ENCODE measurements around the gene SAMD11. TPM values are rescaled to one million over a fixed set of nuclear protein-coding genes. Genes with fewer than 3 reads are reported as not detected.

SAMD11 gene
- polyA plus RNA-seq, 2 of the 4 experiments (the other 2 are of a cell fraction) = 22.4 to 52.8 TPM

DNA sequence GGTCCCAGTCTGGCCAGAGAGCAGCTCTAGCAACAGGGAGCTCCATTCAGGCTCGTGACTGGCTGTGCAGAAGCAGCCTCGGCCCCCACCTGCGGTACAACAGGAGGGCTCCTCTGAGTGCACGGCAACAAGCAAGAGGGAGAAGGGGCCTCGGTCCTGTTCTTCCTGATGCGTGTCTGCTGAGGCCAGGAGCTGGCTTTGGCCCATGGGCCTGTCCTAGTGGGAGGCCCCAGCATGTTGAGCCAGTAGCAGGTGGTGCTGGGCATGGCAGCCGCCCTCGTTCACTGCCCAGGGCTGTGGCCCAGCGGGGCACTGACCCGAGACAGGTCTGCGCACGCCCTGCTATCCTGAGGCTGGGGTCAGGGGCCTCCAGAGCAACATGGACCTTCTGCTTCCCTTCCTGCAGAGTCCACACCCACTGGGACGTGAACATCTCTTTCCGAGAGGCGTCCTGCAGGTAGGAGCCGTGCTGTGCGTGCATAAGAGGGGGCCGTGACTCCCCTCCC lies 7.0 kb downstream of the SAMD11 start:
- Histone ChIP-seq H3K4me2 (no peak overlapping the region), H3K27ac (peak overlapping the region in 1 of 2 experiments; percentile 46; a peak in 1 of 6 replicates), H3K4me3 (no peak overlapping the region), H3K9me3 (no peaks in the 10 kb centered on the region), H3K4me1 (peaks cover 25% of the 10 kb centered on the region; the same call in 2 of the 3 replicates)
- FAIRE-seq (no peak), ATAC-seq (no peak; a peak in 1 of 6 replicates), DNase-seq (ENCODE audit: low read depth in 1 of 2, low spot score in 1 of 2) (no peak)
- WGBS (ENCODE audit: missing lambda C conversion rate) = 83% methylated on average over 7 of the region's 18 CpGs
- ChIA-PET POLR2A (interaction anchor here (0.9 kb wide), 1 partner anchor 10 kb away, joined by 3 read pairs; no protein-coding TSS in a partner anchor), CTCF (interaction anchor here (0.7 to 6.9 kb wide), 4 partner anchors 11 to 35 kb away, joined by 3 to 84 read pairs (median 4); no protein-coding TSS in a partner anchor)
- no peak for TF ChIP-seq CEBPB (IDR thresholded peaks at IDR 0.05)
- TF ChIP-seq, protein P1, sequence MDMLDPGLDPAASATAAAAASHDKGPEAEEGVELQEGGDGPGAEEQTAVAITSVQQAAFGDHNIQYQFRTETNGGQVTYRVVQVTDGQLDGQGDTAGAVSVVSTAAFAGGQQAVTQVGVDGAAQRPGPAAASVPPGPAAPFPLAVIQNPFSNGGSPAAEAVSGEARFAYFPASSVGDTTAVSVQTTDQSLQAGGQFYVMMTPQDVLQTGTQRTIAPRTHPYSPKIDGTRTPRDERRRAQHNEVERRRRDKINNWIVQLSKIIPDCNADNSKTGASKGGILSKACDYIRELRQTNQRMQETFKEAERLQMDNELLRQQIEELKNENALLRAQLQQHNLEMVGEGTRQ (IDR thresholded peaks at IDR 0.05) = no peak
- TF ChIP-seq RAD21 (conservative IDR thresholded peaks at IDR 0.05 in 1 of 2, IDR thresholded peaks at IDR 0.05 in 1 of 2) = no peak
- TF ChIP-seq, protein P2, sequence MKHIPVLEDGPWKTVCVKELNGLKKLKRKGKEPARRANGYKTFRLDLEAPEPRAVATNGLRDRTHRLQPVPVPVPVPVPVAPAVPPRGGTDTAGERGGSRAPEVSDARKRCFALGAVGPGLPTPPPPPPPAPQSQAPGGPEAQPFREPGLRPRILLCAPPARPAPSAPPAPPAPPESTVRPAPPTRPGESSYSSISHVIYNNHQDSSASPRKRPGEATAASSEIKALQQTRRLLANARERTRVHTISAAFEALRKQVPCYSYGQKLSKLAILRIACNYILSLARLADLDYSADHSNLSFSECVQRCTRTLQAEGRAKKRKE (CRISPR knock-in tag; IDR thresholded peaks at IDR 0.05; ENCODE audit: low read depth) = no peak
- TF ChIP-seq MAZ (IDR thresholded peaks at IDR 0.05; ENCODE audit: borderline replicate concordance, low read depth, low read length) = no peak
- TF ChIP-seq RFX5 (IDR thresholded peaks at IDR 0.05) = no peak
- no peak for TF ChIP-seq POLR2AphosphoS2 (conservative IDR thresholded peaks at IDR 0.05; ENCODE audit: low read length)
- TF ChIP-seq, protein P3, sequence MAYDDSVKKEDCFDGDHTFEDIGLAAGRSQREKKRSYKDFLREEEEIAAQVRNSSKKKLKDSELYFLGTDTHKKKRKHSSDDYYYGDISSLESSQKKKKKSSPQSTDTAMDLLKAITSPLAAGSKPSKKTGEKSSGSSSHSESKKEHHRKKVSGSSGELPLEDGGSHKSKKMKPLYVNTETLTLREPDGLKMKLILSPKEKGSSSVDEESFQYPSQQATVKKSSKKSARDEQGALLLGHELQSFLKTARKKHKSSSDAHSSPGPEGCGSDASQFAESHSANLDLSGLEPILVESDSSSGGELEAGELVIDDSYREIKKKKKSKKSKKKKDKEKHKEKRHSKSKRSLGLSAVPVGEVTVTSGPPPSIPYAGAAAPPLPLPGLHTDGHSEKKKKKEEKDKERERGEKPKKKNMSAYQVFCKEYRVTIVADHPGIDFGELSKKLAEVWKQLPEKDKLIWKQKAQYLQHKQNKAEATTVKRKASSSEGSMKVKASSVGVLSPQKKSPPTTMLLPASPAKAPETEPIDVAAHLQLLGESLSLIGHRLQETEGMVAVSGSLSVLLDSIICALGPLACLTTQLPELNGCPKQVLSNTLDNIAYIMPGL (CRISPR knock-in tag; IDR thresholded peaks at IDR 0.05; ENCODE audit: borderline replicate concordance) = no peak
- TF ChIP-seq SREBF2 (IDR thresholded peaks at IDR 0.05) = no peak
- TF ChIP-seq TP53 (CRISPR knock-in tag; IDR thresholded peaks at IDR 0.05) = no peak
- TF ChIP-seq NR3C1 (IDR thresholded peaks at IDR 0.05) = no peak
- TF ChIP-seq, protein P4, sequence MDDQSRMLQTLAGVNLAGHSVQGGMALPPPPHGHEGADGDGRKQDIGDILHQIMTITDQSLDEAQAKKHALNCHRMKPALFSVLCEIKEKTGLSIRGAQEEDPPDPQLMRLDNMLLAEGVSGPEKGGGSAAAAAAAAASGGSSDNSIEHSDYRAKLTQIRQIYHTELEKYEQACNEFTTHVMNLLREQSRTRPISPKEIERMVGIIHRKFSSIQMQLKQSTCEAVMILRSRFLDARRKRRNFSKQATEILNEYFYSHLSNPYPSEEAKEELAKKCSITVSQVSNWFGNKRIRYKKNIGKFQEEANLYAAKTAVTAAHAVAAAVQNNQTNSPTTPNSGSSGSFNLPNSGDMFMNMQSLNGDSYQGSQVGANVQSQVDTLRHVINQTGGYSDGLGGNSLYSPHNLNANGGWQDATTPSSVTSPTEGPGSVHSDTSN (IDR thresholded peaks at IDR 0.05) = no peak

DNA sequence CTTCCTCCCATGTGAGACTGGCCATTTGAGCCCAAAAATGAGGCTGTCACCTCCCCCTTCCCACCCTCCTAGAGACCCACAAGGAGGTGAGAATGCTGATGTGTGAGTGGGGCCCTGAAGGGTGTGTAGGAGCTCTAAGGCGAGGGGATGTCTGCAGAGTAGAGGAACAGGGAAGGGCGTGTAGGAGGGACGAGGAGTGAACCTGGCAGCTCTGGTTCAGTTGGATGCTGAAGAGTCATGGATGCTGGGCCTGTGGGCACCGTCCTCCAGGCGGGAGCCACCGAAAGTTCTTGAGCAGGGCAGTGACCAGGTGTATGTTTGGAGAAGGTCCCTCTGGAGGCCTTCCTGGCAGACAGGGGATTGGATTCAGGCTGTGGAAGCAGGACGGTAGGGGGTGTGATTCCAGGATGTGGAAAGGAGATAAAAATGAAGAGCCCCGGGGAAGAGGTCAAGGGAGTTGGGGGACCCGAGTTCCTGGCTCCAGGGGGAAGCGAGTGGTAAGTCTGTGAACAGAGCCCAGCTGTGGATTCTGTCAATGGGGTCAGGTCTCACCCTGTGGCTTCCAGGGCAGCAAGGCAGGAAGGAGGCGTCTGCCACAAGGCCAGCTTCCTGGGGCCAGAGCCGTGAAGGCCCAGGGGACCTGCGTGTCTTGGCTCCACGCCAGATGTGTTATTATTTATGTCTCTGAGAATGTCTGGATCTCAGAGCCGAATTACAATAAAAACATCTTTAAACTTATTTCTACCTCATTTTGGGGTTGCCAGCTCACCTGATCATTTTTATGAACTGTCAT lies 7.9 kb downstream of the SAMD11 start:
- DNase-seq (ENCODE audit: low read depth in 1 of 2, low spot score in 1 of 2) (no peak), FAIRE-seq (no peak), ATAC-seq (no peak)
- H3K4me1 ChIP-seq = peaks cover 17% of the 10 kb centered on the region; the same call in 2 of the 3 replicates
- ChIA-PET CTCF (interaction anchor here (0.8 to 6.9 kb wide), 3 partner anchors 10 to 27 kb away, joined by 3 to 84 read pairs (median 4); no protein-coding TSS in a partner anchor), POLR2A (no interaction called here)
- H3K4me3 ChIP-seq = no peak overlapping the region
- no peak overlapping the region for H3K4me2 ChIP-seq
- H3K9me3 ChIP-seq = no peaks in the 10 kb centered on the region
- no peak overlapping the region for H3K27ac ChIP-seq
- no peak for TF ChIP-seq FOSB (CRISPR knock-in tag; IDR thresholded peaks at IDR 0.05)
- TF ChIP-seq HOXB13 (CRISPR knock-in tag; IDR thresholded peaks at IDR 0.05; ENCODE audit: low read depth) = no peak
- TF ChIP-seq CBX2 (IDR thresholded peaks at IDR 0.05; ENCODE audit: borderline replicate concordance, low read depth) = no peak
- TF ChIP-seq, protein P1 (IDR thresholded peaks at IDR 0.05) = no peak
- no peak for TF ChIP-seq KDM1A (IDR thresholded peaks at IDR 0.05; ENCODE audit: low read depth)
- TF ChIP-seq HDAC2 (IDR thresholded peaks at IDR 0.05) = no peak
- TF ChIP-seq, protein P5, sequence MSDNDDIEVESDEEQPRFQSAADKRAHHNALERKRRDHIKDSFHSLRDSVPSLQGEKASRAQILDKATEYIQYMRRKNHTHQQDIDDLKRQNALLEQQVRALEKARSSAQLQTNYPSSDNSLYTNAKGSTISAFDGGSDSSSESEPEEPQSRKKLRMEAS (IDR thresholded peaks at IDR 0.05) = no peak
- TF ChIP-seq ZC3H11A (IDR thresholded peaks at IDR 0.05) = no peak
- TF ChIP-seq MYC (IDR thresholded peaks at IDR 0.05; ENCODE audit: borderline replicate concordance, low read length) = no peak
- WGBS (ENCODE audit: missing lambda C conversion rate) = 68% methylated on average over 15 of the region's 15 CpGs
